SK-N-SH treated with all-trans-retinoic acid at 6 μM for 48 hours (cell line): ENCODE results near the gene NTM.

ENCODE experiments used
- ATAC-seq: fragments of 200-7000 bp; cut with Tn5 transposase; 3 replicates; pipeline ENCODE4 v1.9.1; 2020; ENCODE audit warnings: mild to moderate bottlenecking, moderate library complexity
- CSDC2 ChIP-seq: fragments of 250-450 bp; sonication (Bioruptor Pico); IDR thresholded peaks from 2 replicates; pipeline ENCODE4 v1.5.0; 2020; ENCODE audit warnings: mild to moderate bottlenecking, moderate library complexity
- ESRRG ChIP-seq: fragments of 250-450 bp; sonication (Bioruptor Pico); IDR thresholded peaks from 2 replicates; pipeline ENCODE4 v1.6.1; 2021; ENCODE audit warnings: mild to moderate bottlenecking
- ISL1 ChIP-seq: fragments of 250-450 bp; sonication (Bioruptor Pico); IDR thresholded peaks from 2 replicates; pipeline ENCODE4 v2.1.2; 2022; ENCODE audit warnings: mild to moderate bottlenecking, moderate library complexity
- OSR1 ChIP-seq: fragments of 250-450 bp; sonication (Bioruptor Pico); IDR thresholded peaks from 2 replicates; pipeline ENCODE4 v1.8.0; 2022; ENCODE audit warnings: moderate library complexity, mild to moderate bottlenecking, inconsistent platforms
- PPARA ChIP-seq: fragments of 250-450 bp; sonication (Bioruptor Pico); IDR thresholded peaks from 2 replicates; pipeline ENCODE4 v1.5.0; 2020; ENCODE audit warnings: mild to moderate bottlenecking, borderline replicate concordance
- RARB ChIP-seq: fragments of 250-450 bp; sonication (Bioruptor Pico); IDR thresholded peaks from 2 replicates; pipeline ENCODE4 v1.8.0; 2021; ENCODE audit warnings: mild to moderate bottlenecking, moderate library complexity
- SNAI2 ChIP-seq: fragments of 250-450 bp; sonication (Bioruptor Pico); IDR thresholded peaks from 2 replicates; pipeline ENCODE4 v1.5.0; 2020; ENCODE audit warnings: mild to moderate bottlenecking, moderate library complexity
- TOX ChIP-seq: fragments of 250-450 bp; sonication (Bioruptor Pico); IDR thresholded peaks from 2 replicates; pipeline ENCODE4 v1.8.0; 2021; ENCODE audit warnings: mild to moderate bottlenecking, moderate library complexity, borderline replicate concordance
- ZC3H10 ChIP-seq: fragments of 250-450 bp; sonication (Bioruptor Pico); IDR thresholded peaks from 2 replicates; pipeline ENCODE4 v1.5.1; 2021; ENCODE audit warnings: mild to moderate bottlenecking, moderate library complexity
- ZFP3 ChIP-seq: fragments of 250-450 bp; sonication (Bioruptor Pico); IDR thresholded peaks from 2 replicates; pipeline ENCODE4 v1.5.0; 2020; ENCODE audit warnings: mild to moderate bottlenecking, moderate library complexity
- ZFP30 ChIP-seq: fragments of 450-650 bp; formaldehyde crosslinking; IDR thresholded peaks from 2 replicates; pipeline ENCODE4 v1.5.0; 2022; ENCODE audit warnings: mild to moderate bottlenecking, moderate library complexity
- ZNF565 ChIP-seq: fragments of 450-650 bp; formaldehyde crosslinking; conservative IDR thresholded peaks from 2 replicates; pipeline ENCODE4 v1.5.0; 2020; ENCODE audit warnings: low read depth, mild to moderate bottlenecking, moderate library complexity
- ZNF70 ChIP-seq: fragments of 450-650 bp; formaldehyde crosslinking; IDR thresholded peaks from 2 replicates; pipeline ENCODE4 v1.5.0; 2020; ENCODE audit warnings: mild to moderate bottlenecking, moderate library complexity
- ZNF8 ChIP-seq: fragments of 450-650 bp; formaldehyde crosslinking; IDR thresholded peaks from 2 replicates; pipeline ENCODE4 v1.5.0; 2020; ENCODE audit warnings: mild to moderate bottlenecking, moderate library complexity
- TF ChIP-seq, protein P1 (sequence below): fragments of 250-450 bp; sonication (Bioruptor Pico); IDR thresholded peaks from 2 replicates; pipeline ENCODE4 v1.5.1; 2021; ENCODE audit warnings: mild to moderate bottlenecking, moderate library complexity
- TF ChIP-seq, protein P2 (sequence below): fragments of 250-450 bp; sonication (Bioruptor Pico); IDR thresholded peaks from 2 replicates; pipeline ENCODE4 v1.8.0; 2020; ENCODE audit warnings: mild to moderate bottlenecking, moderate library complexity, borderline replicate concordance
- TF ChIP-seq, protein P3 (sequence below): fragments of 250-450 bp; sonication (Bioruptor Pico); IDR thresholded peaks from 2 replicates; pipeline ENCODE4 v1.5.1; 2020; ENCODE audit warnings: low read depth, mild to moderate bottlenecking, moderate library complexity
- TF ChIP-seq, protein P4 (sequence below): fragments of 250-450 bp; sonication (Bioruptor Pico); IDR thresholded peaks from 2 replicates; pipeline ENCODE4 v1.5.0; 2020; ENCODE audit warnings: mild to moderate bottlenecking, moderate library complexity

NTM gene

DNA sequence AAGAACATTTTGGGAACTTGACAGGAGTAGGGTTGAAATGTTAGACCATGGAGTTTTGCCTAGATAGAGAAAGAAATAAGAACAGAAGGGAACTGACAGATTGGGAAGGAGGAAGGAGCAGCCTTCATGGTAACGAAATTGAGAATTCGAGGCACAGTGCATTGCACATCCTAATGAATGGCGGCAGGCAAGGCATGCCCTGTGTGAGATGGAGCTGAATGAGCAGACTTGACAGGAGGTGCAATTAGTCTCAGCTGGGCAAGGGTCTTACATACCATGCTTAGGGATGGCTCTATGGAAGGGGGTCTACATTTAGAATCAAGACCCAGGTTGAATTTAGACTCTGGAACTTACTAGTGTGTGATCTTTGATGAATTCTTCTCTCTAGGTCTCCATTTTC lies 25.0 kb upstream of the NTM start (continued):
- TF ChIP-seq, protein P1, sequence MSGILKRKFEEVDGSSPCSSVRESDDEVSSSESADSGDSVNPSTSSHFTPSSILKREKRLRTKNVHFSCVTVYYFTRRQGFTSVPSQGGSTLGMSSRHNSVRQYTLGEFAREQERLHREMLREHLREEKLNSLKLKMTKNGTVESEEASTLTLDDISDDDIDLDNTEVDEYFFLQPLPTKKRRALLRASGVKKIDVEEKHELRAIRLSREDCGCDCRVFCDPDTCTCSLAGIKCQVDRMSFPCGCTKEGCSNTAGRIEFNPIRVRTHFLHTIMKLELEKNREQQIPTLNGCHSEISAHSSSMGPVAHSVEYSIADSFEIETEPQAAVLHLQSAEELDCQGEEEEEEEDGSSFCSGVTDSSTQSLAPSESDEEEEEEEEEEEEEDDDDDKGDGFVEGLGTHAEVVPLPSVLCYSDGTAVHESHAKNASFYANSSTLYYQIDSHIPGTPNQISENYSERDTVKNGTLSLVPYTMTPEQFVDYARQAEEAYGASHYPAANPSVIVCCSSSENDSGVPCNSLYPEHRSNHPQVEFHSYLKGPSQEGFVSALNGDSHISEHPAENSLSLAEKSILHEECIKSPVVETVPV (CRISPR knock-in tag): no peak
- no peak for TF ChIP-seq ZNF70 (CRISPR knock-in tag)
- TF ChIP-seq ZFP3: no peak

DNA sequence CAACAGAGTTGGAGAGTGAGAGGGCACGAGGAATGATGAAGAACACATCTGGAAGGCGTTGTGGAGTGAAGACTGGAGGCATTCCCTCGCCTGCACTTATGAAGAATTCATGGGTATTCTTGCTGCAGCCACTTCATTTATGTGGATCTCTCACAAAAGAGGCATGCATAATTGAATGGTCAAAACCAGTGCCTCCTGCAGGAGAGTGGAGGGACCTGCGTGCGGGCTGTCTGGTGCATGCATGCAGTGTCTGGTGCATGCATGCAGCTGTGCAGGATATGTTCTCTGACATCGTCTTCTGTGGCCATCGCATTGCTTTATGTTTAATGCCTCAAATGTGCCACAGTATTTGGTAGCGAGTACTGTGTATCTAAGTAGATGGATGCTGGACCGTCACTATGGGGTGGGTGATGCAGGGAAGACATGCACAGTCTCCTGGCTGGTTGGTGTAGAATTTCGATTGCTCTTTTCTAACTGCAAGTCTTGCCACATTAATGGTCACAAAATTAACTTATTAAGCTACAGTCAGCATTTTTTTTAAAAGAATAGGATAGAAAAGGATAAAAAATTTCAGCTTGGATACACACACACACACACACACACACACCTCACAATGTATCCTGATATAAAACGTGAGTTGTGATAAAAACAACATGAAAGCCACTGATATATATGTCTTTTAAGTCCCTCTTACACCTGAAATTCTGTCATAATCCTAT lies 20.9 kb upstream of the NTM start:
- TF ChIP-seq ZFP30 (CRISPR knock-in tag) (no peak), SNAI2 (no peak)
- TF ChIP-seq, protein P2, sequence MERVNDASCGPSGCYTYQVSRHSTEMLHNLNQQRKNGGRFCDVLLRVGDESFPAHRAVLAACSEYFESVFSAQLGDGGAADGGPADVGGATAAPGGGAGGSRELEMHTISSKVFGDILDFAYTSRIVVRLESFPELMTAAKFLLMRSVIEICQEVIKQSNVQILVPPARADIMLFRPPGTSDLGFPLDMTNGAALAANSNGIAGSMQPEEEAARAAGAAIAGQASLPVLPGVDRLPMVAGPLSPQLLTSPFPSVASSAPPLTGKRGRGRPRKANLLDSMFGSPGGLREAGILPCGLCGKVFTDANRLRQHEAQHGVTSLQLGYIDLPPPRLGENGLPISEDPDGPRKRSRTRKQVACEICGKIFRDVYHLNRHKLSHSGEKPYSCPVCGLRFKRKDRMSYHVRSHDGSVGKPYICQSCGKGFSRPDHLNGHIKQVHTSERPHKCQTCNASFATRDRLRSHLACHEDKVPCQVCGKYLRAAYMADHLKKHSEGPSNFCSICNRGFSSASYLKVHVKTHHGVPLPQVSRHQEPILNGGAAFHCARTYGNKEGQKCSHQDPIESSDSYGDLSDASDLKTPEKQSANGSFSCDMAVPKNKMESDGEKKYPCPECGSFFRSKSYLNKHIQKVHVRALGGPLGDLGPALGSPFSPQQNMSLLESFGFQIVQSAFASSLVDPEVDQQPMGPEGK: no peak
- TF ChIP-seq, all 23 proteins: peak for 0
- ATAC-seq: no peak

DNA sequence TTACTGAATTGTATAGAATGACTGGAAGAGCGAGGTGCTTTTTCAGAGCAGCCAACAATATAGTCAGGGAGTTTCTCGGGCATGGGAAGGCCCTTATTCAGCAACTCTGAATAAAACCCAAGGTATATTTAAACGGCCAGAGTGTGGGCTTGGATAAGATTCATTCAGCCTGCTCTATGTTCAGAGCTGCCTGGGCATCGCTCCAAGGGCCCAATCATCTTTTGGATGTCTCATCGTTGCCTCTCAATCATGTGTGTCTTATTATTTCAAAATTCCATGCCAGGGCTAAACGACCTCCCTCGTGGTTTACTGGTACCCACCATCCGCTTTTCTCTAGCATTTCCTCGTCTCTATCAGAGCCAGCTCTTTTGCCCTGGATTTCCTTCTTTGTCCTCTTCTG lies 19.5 kb upstream of the NTM start:
- no peak for TF ChIP-seq SNAI2
- TF ChIP-seq, protein P3, sequence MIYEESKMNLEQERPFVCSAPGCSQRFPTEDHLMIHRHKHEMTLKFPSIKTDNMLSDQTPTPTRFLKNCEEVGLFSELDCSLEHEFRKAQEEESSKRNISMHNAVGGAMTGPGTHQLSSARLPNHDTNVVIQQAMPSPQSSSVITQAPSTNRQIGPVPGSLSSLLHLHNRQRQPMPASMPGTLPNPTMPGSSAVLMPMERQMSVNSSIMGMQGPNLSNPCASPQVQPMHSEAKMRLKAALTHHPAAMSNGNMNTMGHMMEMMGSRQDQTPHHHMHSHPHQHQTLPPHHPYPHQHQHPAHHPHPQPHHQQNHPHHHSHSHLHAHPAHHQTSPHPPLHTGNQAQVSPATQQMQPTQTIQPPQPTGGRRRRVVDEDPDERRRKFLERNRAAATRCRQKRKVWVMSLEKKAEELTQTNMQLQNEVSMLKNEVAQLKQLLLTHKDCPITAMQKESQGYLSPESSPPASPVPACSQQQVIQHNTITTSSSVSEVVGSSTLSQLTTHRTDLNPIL: no peak
- TF ChIP-seq ZNF565 (CRISPR knock-in tag): no peak
- no peak for TF ChIP-seq RARB (CRISPR knock-in tag)
- TF ChIP-seq TOX: no peak
- no peak for ATAC-seq

DNA sequence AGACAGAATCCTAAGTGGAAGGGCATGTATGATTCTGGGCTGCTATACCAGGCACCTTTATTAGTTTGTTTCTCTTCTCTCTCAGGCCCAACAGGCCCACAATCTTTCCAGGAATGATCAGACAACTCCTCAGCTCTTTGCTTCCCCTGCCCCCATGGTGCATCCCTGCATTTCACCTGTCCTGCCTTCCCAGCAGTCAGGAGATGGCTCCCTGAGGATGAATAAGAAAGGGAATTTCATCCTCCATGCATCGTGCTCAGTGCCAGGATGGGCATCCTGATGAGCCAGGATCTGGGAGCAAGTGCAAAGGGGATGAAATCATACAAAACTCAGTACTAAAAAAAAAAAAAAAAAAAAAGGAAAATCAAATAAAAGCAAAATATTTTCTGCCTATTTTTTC lies 18.6 kb upstream of the NTM start:
- TF ChIP-seq RARB (CRISPR knock-in tag): no peak
- no peak for TF ChIP-seq TOX
- TF ChIP-seq, protein P2: no peak
- TF ChIP-seq ZNF565 (CRISPR knock-in tag): no peak
- TF ChIP-seq ISL1 (CRISPR knock-in tag): no peak
- TF ChIP-seq SNAI2: no peak
- no peak for TF ChIP-seq ESRRG (CRISPR knock-in tag)
- no peak for TF ChIP-seq ZNF70 (CRISPR knock-in tag)
- TF ChIP-seq, protein P4, sequence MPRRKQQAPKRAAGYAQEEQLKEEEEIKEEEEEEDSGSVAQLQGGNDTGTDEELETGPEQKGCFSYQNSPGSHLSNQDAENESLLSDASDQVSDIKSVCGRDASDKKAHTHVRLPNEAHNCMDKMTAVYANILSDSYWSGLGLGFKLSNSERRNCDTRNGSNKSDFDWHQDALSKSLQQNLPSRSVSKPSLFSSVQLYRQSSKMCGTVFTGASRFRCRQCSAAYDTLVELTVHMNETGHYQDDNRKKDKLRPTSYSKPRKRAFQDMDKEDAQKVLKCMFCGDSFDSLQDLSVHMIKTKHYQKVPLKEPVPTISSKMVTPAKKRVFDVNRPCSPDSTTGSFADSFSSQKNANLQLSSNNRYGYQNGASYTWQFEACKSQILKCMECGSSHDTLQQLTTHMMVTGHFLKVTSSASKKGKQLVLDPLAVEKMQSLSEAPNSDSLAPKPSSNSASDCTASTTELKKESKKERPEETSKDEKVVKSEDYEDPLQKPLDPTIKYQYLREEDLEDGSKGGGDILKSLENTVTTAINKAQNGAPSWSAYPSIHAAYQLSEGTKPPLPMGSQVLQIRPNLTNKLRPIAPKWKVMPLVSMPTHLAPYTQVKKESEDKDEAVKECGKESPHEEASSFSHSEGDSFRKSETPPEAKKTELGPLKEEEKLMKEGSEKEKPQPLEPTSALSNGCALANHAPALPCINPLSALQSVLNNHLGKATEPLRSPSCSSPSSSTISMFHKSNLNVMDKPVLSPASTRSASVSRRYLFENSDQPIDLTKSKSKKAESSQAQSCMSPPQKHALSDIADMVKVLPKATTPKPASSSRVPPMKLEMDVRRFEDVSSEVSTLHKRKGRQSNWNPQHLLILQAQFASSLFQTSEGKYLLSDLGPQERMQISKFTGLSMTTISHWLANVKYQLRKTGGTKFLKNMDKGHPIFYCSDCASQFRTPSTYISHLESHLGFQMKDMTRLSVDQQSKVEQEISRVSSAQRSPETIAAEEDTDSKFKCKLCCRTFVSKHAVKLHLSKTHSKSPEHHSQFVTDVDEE (CRISPR knock-in tag): no peak
- no peak for ATAC-seq

DNA sequence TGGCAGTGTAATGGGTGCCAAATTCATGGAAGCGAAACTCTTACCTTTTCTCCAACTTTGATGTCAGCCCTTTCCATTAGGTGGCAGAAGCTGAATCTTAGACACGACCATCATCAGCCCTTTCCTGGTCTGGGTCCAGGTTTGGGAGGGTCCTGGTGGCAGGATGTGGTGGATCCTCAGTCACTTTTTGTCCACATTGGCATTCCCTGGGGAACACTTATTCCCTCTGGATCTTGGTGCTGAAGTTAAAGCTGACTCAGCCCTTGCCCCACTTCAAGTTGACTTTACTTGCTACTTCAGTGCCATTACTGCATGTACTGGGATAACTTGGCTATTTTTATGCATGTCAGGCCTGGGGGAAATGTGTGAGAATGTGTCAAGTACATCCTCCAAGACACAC lies 16.6 kb upstream of the NTM start:
- ATAC-seq: no peak
- TF ChIP-seq OSR1: no peak
- no peak for TF ChIP-seq ZNF70 (CRISPR knock-in tag)
- TF ChIP-seq, protein P1 (CRISPR knock-in tag): no peak
- no peak for TF ChIP-seq ESRRG (CRISPR knock-in tag)
- no peak for TF ChIP-seq CSDC2 (CRISPR knock-in tag)
- no peak for TF ChIP-seq PPARA (CRISPR knock-in tag)
- TF ChIP-seq RARB (CRISPR knock-in tag): no peak
- TF ChIP-seq ZNF8 (CRISPR knock-in tag): no peak
- TF ChIP-seq, protein P4 (CRISPR knock-in tag): no peak
- TF ChIP-seq ZFP3: no peak
- TF ChIP-seq ZC3H10: no peak
